HCT116 (cell line): Measurements from ENCODE around the gene HOXC6. TPM values are rescaled to one million over a fixed set of nuclear protein-coding genes. Genes with fewer than 3 reads are reported as not detected.

ENCODE experiments used
- ATAC-seq: fragments of 200-7000 bp; cut with Tn5 transposase; 2 replicates; pipeline ENCODE4 v1.9.1; 2020; ENCODE audit warnings: mild to moderate bottlenecking, moderate library complexity
- BruUV-seq: library from RNA; stranded (reverse); fragments of 400-500 nt; replicated peaks from 2 replicates; lab custom pipeline; 2021; lab: Mats Ljungman, UMichigan
- CTCF ChIA-PET: fragments of 300-600 bp; sonication (Branson Sonifier 250); formaldehyde crosslinking; loops from one replicate; lab custom pipeline; 2021; ENCODE audit warnings: antibody characterized with exemption; lab: Charles Lee
- POLR2A ChIA-PET: fragments of 300-600, 350-600 bp; sonication (Branson Sonifier 250); formaldehyde crosslinking; loops from one replicate; lab custom pipeline; 2021; ENCODE audit warnings: antibody characterized with exemption; lab: Charles Lee
- RAD21 ChIA-PET, 2 experiments: fragments of 300-600 bp; sonication (Branson Sonifier 250); formaldehyde crosslinking; loops; one replicate each; lab custom pipeline; 2023; ENCODE audit warnings: low total read pairs in 2 of 2; ENCODE audit not compliant: uncharacterized antibody in 2 of 2, unreplicated experiment in 2 of 2, low non-redundant PET in 1 of 2; lab: Charles Lee
- DNase-seq: peaks from one replicate; pipeline ENCODE4 v3.0.0-alpha.2; 2010; ENCODE audit warnings: low read depth, low spot score
- H2AFZ ChIP-seq: fragments of 200-600 bp; shearing (Covaris generic), sonication (generic); 2 replicates; pipeline ENCODE4 v1.6.1; 2017; ENCODE audit warnings: low read depth, mixed run types, mixed read lengths, antibody characterized with exemption, low read length; ENCODE audit not compliant: poor library complexity, severe bottlenecking
- H3K27ac ChIP-seq: 2 replicates; pipeline ENCODE4 v1.5.1; 2012; ENCODE audit warnings: low read depth, low read length
- H3K27me3 ChIP-seq: fragments of 200-600 bp; sonication (generic); 2 replicates; pipeline ENCODE4 v1.6.1; 2016; ENCODE audit warnings: mixed run types, low read length, mixed read lengths; ENCODE audit not compliant: insufficient read depth
- H3K36me3 ChIP-seq, 2 experiments: fragments of 200-500 bp in 1 of 2; fragments of 200-600 bp in 1 of 2; sonication (Bioruptor generic) in 1 of 2; sonication (generic) in 1 of 2; 2 replicates each; pipeline versions ENCODE4 v1.5.1 to v1.6.1; 2014 to 2016; ENCODE audit warnings: low read length in 2 of 2, inconsistent platforms in 1 of 2, mixed read lengths in 1 of 2, mixed run types in 1 of 2; ENCODE audit not compliant: insufficient read depth in 2 of 2, control insufficient read depth in 1 of 2
- H3K4me1 ChIP-seq, 2 experiments: fragments of 200-600 bp in 1 of 2; sonication (generic) in 1 of 2; 2 replicates each; pipeline versions ENCODE4 v1.5.1 to v1.6.1; 2012 to 2017; ENCODE audit warnings: low read length in 2 of 2, inconsistent platforms in 1 of 2, mild to moderate bottlenecking in 1 of 2, mixed read lengths in 1 of 2, mixed run types in 1 of 2, moderate library complexity in 1 of 2; ENCODE audit not compliant: insufficient read depth in 2 of 2, control insufficient read depth in 1 of 2
- H3K4me2 ChIP-seq: fragments of 200-600 bp; sonication (generic); 2 replicates; pipeline ENCODE4 v1.6.1; 2017; ENCODE audit warnings: mixed run types, low read length, mixed read lengths
- H3K4me3 ChIP-seq, 2 experiments: fragments of 200-600 bp in 1 of 2; sonication (generic) in 1 of 2; replicated peaks in 1 of 2; 2 replicates each; pipeline ENCODE4 v1.5.1; 2011 to 2016; ENCODE audit warnings: low read length in 2 of 2, control low read depth in 1 of 2, low read depth in 1 of 2, mild to moderate bottlenecking in 1 of 2, mixed read lengths in 1 of 2, mixed run types in 1 of 2
- H3K79me2 ChIP-seq: fragments of 200-600 bp; sonication (generic); 2 replicates; pipeline ENCODE4 v1.6.1; 2017; ENCODE audit warnings: mild to moderate bottlenecking, mixed run types, low read length, moderate library complexity, mixed read lengths; ENCODE audit not compliant: insufficient read depth
- H3K9ac ChIP-seq: fragments of 200-600 bp; sonication (generic); 2 replicates; pipeline ENCODE4 v1.6.1; 2016; ENCODE audit warnings: low read length, mixed read lengths
- H3K9me2 ChIP-seq: fragments of 200-600 bp; sonication (generic), shearing (Covaris generic); 2 replicates; pipeline ENCODE4 v1.6.1; 2017; ENCODE audit warnings: mixed run types, mild to moderate bottlenecking, moderate library complexity; ENCODE audit not compliant: insufficient read depth
- H3K9me3 ChIP-seq, 2 experiments: fragments of 200-500 bp in 1 of 2; fragments of 200-600 bp in 1 of 2; sonication (Bioruptor generic) in 1 of 2; sonication (generic) in 1 of 2; 2 replicates each; pipeline ENCODE4 v1.6.1; 2014 to 2017; ENCODE audit warnings: low read length in 2 of 2, mixed read lengths in 2 of 2, inconsistent platforms in 1 of 2, low read depth in 1 of 2, mild to moderate bottlenecking in 1 of 2, mixed run types in 1 of 2, moderate library complexity in 1 of 2; ENCODE audit not compliant: control insufficient read depth in 1 of 2, insufficient read depth in 1 of 2
- H4K20me1 ChIP-seq: fragments of 200-600 bp; sonication (generic), shearing (Covaris generic); 2 replicates; pipeline ENCODE4 v1.6.1; 2017; ENCODE audit warnings: mixed run types, mild to moderate bottlenecking, moderate library complexity; ENCODE audit not compliant: insufficient read depth
- JUND ChIP-seq: IDR thresholded peaks from 2 replicates; pipeline ENCODE4 v1.6.1; 2012
- POLR2AphosphoS5 ChIP-seq: IDR thresholded peaks from 2 replicates; pipeline ENCODE4 v1.6.1; 2011; ENCODE audit warnings: mild to moderate bottlenecking, low read depth, low read length, moderate library complexity
- SIN3A ChIP-seq: IDR thresholded peaks from 2 replicates; pipeline ENCODE4 v1.6.1; 2012; ENCODE audit warnings: low read depth
- SP1 ChIP-seq: IDR thresholded peaks from 2 replicates; pipeline ENCODE4 v1.6.1; 2012; ENCODE audit warnings: low read depth
- SRF ChIP-seq: IDR thresholded peaks from 2 replicates; pipeline ENCODE4 v1.6.1; 2012; ENCODE audit warnings: low read depth
- TCF7L2 ChIP-seq: IDR thresholded peaks from 2 replicates; pipeline ENCODE4 v1.7.0; 2011; ENCODE audit warnings: borderline replicate concordance, inconsistent platforms; ENCODE audit not compliant: insufficient read depth, insufficient read length; ENCODE audit errors: extremely low read depth
- YY1 ChIP-seq: IDR thresholded peaks from 2 replicates; pipeline ENCODE4 v1.6.1; 2011; ENCODE audit warnings: low read length, low read depth, moderate library complexity, mild to moderate bottlenecking; ENCODE audit not compliant: insufficient replicate concordance; ENCODE audit errors: extremely low read depth
- ZFX ChIP-seq: fragments of 450-650 bp; IDR thresholded peaks from 2 replicates; pipeline ENCODE4 v1.6.1; 2017
- intact Hi-C: fragments of 100-400 bp; cut with micrococcal nuclease; formaldehyde crosslinking; loops from 2 replicates; pipeline ENCODE4 v1.10.0; 2022
- total RNA-seq: library from RNA; stranded (reverse); gene quantifications from one replicate; pipeline ENCODE4 v1.2.1, GENCODE V29; 2021; ENCODE audit not compliant: unreplicated experiment
- TF ChIP-seq, protein P1 (sequence below), 3 experiments: fragments of 200-600 bp in 1 of 3; sonication (generic) in 1 of 3; IDR thresholded peaks in 2 of 3; conservative IDR thresholded peaks in 1 of 3; 2 replicates each; pipeline ENCODE4 v1.5.1; 2012 to 2017; ENCODE audit warnings: low read depth in 2 of 3, low read length in 2 of 3, antibody characterized with exemption in 1 of 3, borderline replicate concordance in 1 of 3, control low read depth in 1 of 3, mild to moderate bottlenecking in 1 of 3, mixed read lengths in 1 of 3, mixed run types in 1 of 3, moderate library complexity in 1 of 3; ENCODE audit not compliant: insufficient read depth in 1 of 3
- TF ChIP-seq, protein P2 (sequence below): IDR thresholded peaks from 2 replicates; pipeline ENCODE4 v1.6.1; 2011; ENCODE audit warnings: mild to moderate bottlenecking, low read length, moderate library complexity; ENCODE audit not compliant: insufficient replicate concordance; ENCODE audit errors: extremely low read depth
- TF ChIP-seq, protein P3 (sequence below): IDR thresholded peaks from 2 replicates; pipeline ENCODE4 v1.6.1; 2012; ENCODE audit warnings: low read depth
- TF ChIP-seq, protein P4 (sequence below): IDR thresholded peaks from 2 replicates; pipeline ENCODE4 v1.6.1; 2012
- TF ChIP-seq, protein P5 (sequence below): IDR thresholded peaks from 2 replicates; pipeline ENCODE4 v1.6.1; 2012

Gene HOXC6
- total RNA-seq, 1 experiment from 2014 or later: 3.1 TPM

DNA sequence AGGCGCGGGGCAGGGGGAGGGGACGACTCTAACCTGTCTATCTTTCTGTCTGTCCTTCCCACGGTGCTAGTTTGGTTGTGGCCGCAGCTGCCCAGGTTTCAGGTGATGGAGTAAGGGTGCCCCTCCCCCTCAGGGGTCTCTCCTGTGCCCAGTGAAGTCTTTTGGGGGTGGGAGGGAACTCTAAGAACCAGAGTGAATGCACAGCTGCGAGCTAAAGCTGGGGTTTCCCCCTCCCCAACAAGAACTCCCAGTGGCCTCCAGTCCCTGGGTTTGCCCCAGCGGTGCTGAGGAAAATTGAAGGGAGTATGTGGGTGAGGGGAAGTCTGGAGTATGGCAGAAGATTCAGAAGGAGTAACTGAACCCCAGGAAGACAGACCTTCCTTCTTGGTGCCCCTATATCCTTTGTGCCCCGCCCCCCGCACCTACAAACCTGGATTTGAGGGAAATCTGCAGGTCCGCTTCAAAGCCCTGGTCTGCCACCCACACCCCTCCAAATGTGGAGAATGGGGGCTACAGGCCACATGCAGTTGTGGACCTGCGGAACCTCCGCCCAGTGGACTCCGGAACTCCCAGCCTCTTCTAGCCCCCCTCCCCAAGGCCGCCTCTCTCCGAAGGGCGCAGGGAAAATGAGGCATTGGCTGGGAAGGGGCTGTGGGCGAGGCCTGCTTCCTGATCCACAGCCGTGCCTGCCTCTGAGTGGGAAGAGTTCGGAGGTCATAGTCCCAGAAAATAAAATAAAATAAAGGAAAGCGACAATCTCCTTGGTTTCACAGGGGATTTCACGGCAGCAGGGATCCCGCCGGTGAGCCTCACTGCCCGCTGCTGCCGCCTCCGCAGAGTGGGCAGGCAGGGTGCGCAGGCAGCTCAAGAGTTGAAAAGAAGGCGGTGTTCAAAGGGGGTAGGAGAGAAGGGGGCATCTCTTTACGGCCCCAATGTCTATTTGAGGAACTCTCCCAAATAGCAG, 31.7 kb upstream of the HOXC6 start:
- H3K9me2 ChIP-seq: no peaks in the 10 kb centered on the region
- H3K4me3 ChIP-seq: peak overlapping the region; percentile 78 to 85
- no peak overlapping the region for H2AFZ ChIP-seq
- no peaks in the 10 kb centered on the region for H3K27me3 ChIP-seq
- peak overlapping the region; percentile 97 for H3K9ac ChIP-seq
- TSS peak; percentile 52 for BruUV-seq
- no peak for DNase-seq
- RAD21 ChIA-PET: interaction anchor here in 1 of 2 experiments (1.0 kb wide), 1 partner anchor 10 kb away, joined by 3 read pairs; no protein-coding TSS in a partner anchor
- H3K79me2 ChIP-seq: peaks cover 50% of the 10 kb centered on the region
- POLR2A ChIA-PET: interaction anchor here (1.3 to 3.4 kb wide), 2 partner anchors 12 to 21 kb away, joined by 3 to 9 read pairs; partner anchors contain the start of gene HOXC10
- no peaks in the 10 kb centered on the region for H4K20me1 ChIP-seq
- TF ChIP-seq, protein P1, sequence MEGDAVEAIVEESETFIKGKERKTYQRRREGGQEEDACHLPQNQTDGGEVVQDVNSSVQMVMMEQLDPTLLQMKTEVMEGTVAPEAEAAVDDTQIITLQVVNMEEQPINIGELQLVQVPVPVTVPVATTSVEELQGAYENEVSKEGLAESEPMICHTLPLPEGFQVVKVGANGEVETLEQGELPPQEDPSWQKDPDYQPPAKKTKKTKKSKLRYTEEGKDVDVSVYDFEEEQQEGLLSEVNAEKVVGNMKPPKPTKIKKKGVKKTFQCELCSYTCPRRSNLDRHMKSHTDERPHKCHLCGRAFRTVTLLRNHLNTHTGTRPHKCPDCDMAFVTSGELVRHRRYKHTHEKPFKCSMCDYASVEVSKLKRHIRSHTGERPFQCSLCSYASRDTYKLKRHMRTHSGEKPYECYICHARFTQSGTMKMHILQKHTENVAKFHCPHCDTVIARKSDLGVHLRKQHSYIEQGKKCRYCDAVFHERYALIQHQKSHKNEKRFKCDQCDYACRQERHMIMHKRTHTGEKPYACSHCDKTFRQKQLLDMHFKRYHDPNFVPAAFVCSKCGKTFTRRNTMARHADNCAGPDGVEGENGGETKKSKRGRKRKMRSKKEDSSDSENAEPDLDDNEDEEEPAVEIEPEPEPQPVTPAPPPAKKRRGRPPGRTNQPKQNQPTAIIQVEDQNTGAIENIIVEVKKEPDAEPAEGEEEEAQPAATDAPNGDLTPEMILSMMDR (IDR thresholded peaks at IDR 0.05 in 2 of 3, conservative IDR thresholded peaks at IDR 0.05 in 1 of 3; ENCODE audit: borderline replicate concordance in 1 of 3, insufficient read depth in 1 of 3, low read depth in 2 of 3, low read length in 2 of 3): peak in 2 of 3 experiments; percentile 18 to 30; a peak in 3 of 6 replicates
- TF ChIP-seq SRF (no peak), SIN3A (no peak), POLR2AphosphoS5 (peak; percentile 28; the same call in 1 of the 2 replicates), SP1 (no peak), JUND (no peak), ZFX (no peak), YY1 (no peak), TCF7L2 (no peak)
- TF ChIP-seq, protein P2, sequence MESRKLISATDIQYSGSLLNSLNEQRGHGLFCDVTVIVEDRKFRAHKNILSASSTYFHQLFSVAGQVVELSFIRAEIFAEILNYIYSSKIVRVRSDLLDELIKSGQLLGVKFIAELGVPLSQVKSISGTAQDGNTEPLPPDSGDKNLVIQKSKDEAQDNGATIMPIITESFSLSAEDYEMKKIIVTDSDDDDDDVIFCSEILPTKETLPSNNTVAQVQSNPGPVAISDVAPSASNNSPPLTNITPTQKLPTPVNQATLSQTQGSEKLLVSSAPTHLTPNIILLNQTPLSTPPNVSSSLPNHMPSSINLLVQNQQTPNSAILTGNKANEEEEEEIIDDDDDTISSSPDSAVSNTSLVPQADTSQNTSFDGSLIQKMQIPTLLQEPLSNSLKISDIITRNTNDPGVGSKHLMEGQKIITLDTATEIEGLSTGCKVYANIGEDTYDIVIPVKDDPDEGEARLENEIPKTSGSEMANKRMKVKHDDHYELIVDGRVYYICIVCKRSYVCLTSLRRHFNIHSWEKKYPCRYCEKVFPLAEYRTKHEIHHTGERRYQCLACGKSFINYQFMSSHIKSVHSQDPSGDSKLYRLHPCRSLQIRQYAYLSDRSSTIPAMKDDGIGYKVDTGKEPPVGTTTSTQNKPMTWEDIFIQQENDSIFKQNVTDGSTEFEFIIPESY: no peak
- TF ChIP-seq, protein P3, sequence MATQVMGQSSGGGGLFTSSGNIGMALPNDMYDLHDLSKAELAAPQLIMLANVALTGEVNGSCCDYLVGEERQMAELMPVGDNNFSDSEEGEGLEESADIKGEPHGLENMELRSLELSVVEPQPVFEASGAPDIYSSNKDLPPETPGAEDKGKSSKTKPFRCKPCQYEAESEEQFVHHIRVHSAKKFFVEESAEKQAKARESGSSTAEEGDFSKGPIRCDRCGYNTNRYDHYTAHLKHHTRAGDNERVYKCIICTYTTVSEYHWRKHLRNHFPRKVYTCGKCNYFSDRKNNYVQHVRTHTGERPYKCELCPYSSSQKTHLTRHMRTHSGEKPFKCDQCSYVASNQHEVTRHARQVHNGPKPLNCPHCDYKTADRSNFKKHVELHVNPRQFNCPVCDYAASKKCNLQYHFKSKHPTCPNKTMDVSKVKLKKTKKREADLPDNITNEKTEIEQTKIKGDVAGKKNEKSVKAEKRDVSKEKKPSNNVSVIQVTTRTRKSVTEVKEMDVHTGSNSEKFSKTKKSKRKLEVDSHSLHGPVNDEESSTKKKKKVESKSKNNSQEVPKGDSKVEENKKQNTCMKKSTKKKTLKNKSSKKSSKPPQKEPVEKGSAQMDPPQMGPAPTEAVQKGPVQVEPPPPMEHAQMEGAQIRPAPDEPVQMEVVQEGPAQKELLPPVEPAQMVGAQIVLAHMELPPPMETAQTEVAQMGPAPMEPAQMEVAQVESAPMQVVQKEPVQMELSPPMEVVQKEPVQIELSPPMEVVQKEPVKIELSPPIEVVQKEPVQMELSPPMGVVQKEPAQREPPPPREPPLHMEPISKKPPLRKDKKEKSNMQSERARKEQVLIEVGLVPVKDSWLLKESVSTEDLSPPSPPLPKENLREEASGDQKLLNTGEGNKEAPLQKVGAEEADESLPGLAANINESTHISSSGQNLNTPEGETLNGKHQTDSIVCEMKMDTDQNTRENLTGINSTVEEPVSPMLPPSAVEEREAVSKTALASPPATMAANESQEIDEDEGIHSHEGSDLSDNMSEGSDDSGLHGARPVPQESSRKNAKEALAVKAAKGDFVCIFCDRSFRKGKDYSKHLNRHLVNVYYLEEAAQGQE: no peak
- TF ChIP-seq, protein P4, sequence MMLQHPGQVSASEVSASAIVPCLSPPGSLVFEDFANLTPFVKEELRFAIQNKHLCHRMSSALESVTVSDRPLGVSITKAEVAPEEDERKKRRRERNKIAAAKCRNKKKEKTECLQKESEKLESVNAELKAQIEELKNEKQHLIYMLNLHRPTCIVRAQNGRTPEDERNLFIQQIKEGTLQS: no peak
- TF ChIP-seq, protein P5, sequence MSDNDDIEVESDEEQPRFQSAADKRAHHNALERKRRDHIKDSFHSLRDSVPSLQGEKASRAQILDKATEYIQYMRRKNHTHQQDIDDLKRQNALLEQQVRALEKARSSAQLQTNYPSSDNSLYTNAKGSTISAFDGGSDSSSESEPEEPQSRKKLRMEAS: no peak
- H3K27ac ChIP-seq: peak overlapping the region; percentile 81
- peak; percentile 19 for ATAC-seq
- CTCF ChIA-PET: interaction anchor here (1.1 to 4.7 kb wide), 5 partner anchors 9 to 211 kb away, joined by 3 to 22 read pairs (median 5); partner anchors contain the start of gene HOXC10
- H3K36me3 ChIP-seq: no peaks in the 10 kb centered on the region
- intact Hi-C loops: no loop called here
- peak overlapping the region; percentile 94 for H3K4me2 ChIP-seq
- no peaks in the 10 kb centered on the region for H3K9me3 ChIP-seq
- peaks cover 22 to 44% of the 10 kb centered on the region in 2 experiments for H3K4me1 ChIP-seq
